Measurements from ENCODE around the gene STX1B. TPM values are rescaled to one million over a fixed set of nuclear protein-coding genes. Genes with fewer than 3 reads are reported as not detected.

Gene STX1B
- total RNA-seq, 1 experiment from 2014 or later = 3.9 TPM

- no peaks in the 10 kb centered on the region for H3K9me3 ChIP-seq (ENCODE audit: insufficient read depth, low read depth)
- H3K9me2 ChIP-seq (ENCODE audit: insufficient read depth) = no peaks in the 10 kb centered on the region
- intact Hi-C loops (cut with micrococcal nuclease; ENCODE audit: unreplicated experiment) = no loop called here
- TF ChIP-seq EZH2 (IDR thresholded peaks at IDR 0.05; ENCODE audit: low read depth) = no peak
- no peak for TF ChIP-seq CTCF (conservative IDR thresholded peaks at IDR 0.05)
- no TSS peak for BruUV-seq (replicated peaks)
- H3K4me1 ChIP-seq (replicated peaks; ENCODE audit: insufficient read depth) = peaks cover 18% of the 10 kb centered on the region
- DNase-seq = no peak
- H3K79me2 ChIP-seq (ENCODE audit: low read depth) = no peaks in the 10 kb centered on the region
- no peak overlapping the region for H2AFZ ChIP-seq
- H4K20me1 ChIP-seq (ENCODE audit: insufficient read depth) = no peaks in the 10 kb centered on the region
- H3K27ac ChIP-seq = no peak overlapping the region
- POLR2A ChIA-PET (ENCODE audit: unreplicated experiment) = interaction anchor here (1.0 kb wide), 1 partner anchor 14 kb away, joined by 3 read pairs; no protein-coding TSS in a partner anchor
- no peaks in the 10 kb centered on the region for H3K36me3 ChIP-seq (ENCODE audit: low read depth)
- no peak overlapping the region for H3K4me2 ChIP-seq
- CTCF ChIA-PET = no interaction called here
- H3F3A ChIP-seq (ENCODE audit: insufficient read depth, low read depth) = peaks cover 31% of the 10 kb centered on the region; the same call in 1 of the 2 replicates
- H3K4me3 ChIP-seq = no peak overlapping the region
- no peaks in the 10 kb centered on the region for H3K27me3 ChIP-seq (ENCODE audit: insufficient read depth, low read depth)
Measured at GRCh38 chr16:31050280-31051030, 40.0 kb upstream of the STX1B start.

- intact Hi-C loops (cut with micrococcal nuclease; ENCODE audit: unreplicated experiment) = no loop called here
- no peaks in the 10 kb centered on the region for H3K9me3 ChIP-seq (ENCODE audit: insufficient read depth, low read depth)
- CTCF ChIA-PET = interaction anchor here (0.7 kb wide), 1 partner anchor 66 kb away, joined by 10 read pairs; no protein-coding TSS in a partner anchor
Measured at GRCh38 chr16:31043898-31044481, 33.6 kb upstream of the STX1B start.

GRCh38 chr16:31043352-31043751, 32.9 kb upstream of the STX1B start:
- TF ChIP-seq EZH2 (IDR thresholded peaks at IDR 0.05; ENCODE audit: low read depth) (no peak), CTCF (conservative IDR thresholded peaks at IDR 0.05) (no peak)
- H3K27me3 ChIP-seq (ENCODE audit: insufficient read depth, low read depth) = no peaks in the 10 kb centered on the region
- no peak overlapping the region for H2AFZ ChIP-seq
- no TSS peak for BruUV-seq (replicated peaks)
- intact Hi-C loops (cut with micrococcal nuclease; ENCODE audit: unreplicated experiment) = no loop called here
- POLR2A ChIA-PET (ENCODE audit: unreplicated experiment) = no interaction called here
- H3K9me3 ChIP-seq (ENCODE audit: insufficient read depth, low read depth) = no peaks in the 10 kb centered on the region
- H3K4me2 ChIP-seq = no peak overlapping the region
- H4K20me1 ChIP-seq (ENCODE audit: insufficient read depth) = peaks cover 11% of the 10 kb centered on the region
- CTCF ChIA-PET = no interaction called here
- no peak overlapping the region for H3K27ac ChIP-seq
- no peak overlapping the region for H3K4me3 ChIP-seq
- H3K9me2 ChIP-seq (ENCODE audit: insufficient read depth) = no peaks in the 10 kb centered on the region
- no peak for DNase-seq
- no peaks in the 10 kb centered on the region for H3K36me3 ChIP-seq (ENCODE audit: low read depth)
- no peaks in the 10 kb centered on the region; the same call in 1 of the 2 replicates for H3K4me1 ChIP-seq (replicated peaks; ENCODE audit: insufficient read depth)
- no peaks in the 10 kb centered on the region for H3K79me2 ChIP-seq (ENCODE audit: low read depth)
- peaks cover 15% of the 10 kb centered on the region; the same call in 1 of the 2 replicates for H3F3A ChIP-seq (ENCODE audit: insufficient read depth, low read depth)

More at GRCh38 chr16:31043898-31044481, 33.6 kb upstream of the STX1B start:
- no peaks in the 10 kb centered on the region; the same call in 1 of the 2 replicates for H3K4me1 ChIP-seq (replicated peaks; ENCODE audit: insufficient read depth)
- no peak for TF ChIP-seq CTCF (conservative IDR thresholded peaks at IDR 0.05)
- TF ChIP-seq EZH2 (IDR thresholded peaks at IDR 0.05; ENCODE audit: low read depth) = no peak
- no peaks in the 10 kb centered on the region for H3K36me3 ChIP-seq (ENCODE audit: low read depth)
- H3K9me2 ChIP-seq (ENCODE audit: insufficient read depth) = no peaks in the 10 kb centered on the region
- no peaks in the 10 kb centered on the region for H3K79me2 ChIP-seq (ENCODE audit: low read depth)
- BruUV-seq (replicated peaks) = no TSS peak
- no peak for DNase-seq
- peaks cover 17% of the 10 kb centered on the region; the same call in 1 of the 2 replicates for H3F3A ChIP-seq (ENCODE audit: insufficient read depth, low read depth)
- H4K20me1 ChIP-seq (ENCODE audit: insufficient read depth) = peaks cover 11% of the 10 kb centered on the region
- H3K4me3 ChIP-seq = no peak overlapping the region
- POLR2A ChIA-PET (ENCODE audit: unreplicated experiment) = no interaction called here
- no peak overlapping the region for H2AFZ ChIP-seq
- no peak overlapping the region for H3K4me2 ChIP-seq
- H3K27ac ChIP-seq = no peak overlapping the region
- H3K27me3 ChIP-seq (ENCODE audit: insufficient read depth, low read depth) = no peaks in the 10 kb centered on the region
